Stomach (tissue), 9 donors: ENCODE data around the gene SPOCD1. TPM values are rescaled to one million over a fixed set of nuclear protein-coding genes. Genes with fewer than 3 reads are reported as not detected.
A peak's percentile ranks its signal among the peaks of the same experiment; 100 is the strongest.

Experiments
- DNase-seq, 2 donors: peaks; one replicate each; pipeline versions ENCODE4 v3.0.0 to v3.0.0-alpha.2; 2013 to 2019
- H3K27ac ChIP-seq, 5 donors: fragments of 200-600 bp in 4 of 5; sonication (generic) in 4 of 5; one replicate each; pipeline ENCODE4 v1.5.1; 2013 to 2019; ENCODE audit warnings: mild to moderate bottlenecking in 1 of 5, moderate library complexity in 1 of 5
- H3K27me3 ChIP-seq, 3 donors: fragments of 200-600 bp; sonication (generic); one replicate each; pipeline ENCODE4 v1.5.1; 2017 to 2019; ENCODE audit warnings: mixed run types in 1 of 3
- H3K36me3 ChIP-seq, 4 donors: fragments of 200-600 bp; sonication (generic); 1 replicate in 3 of 4; 2 replicates in 1 of 4; pipeline ENCODE4 v1.5.1; 2016 to 2019
- H3K4me1 ChIP-seq, 4 donors: fragments of 200-600 bp; sonication (generic); one replicate each; pipeline ENCODE4 v1.5.1; 2016 to 2019
- H3K4me3 ChIP-seq, 4 donors: fragments of 200-600 bp; sonication (generic) in 3 of 4; one replicate each; pipeline ENCODE4 v1.5.1; 2016 to 2019; ENCODE audit warnings: mild to moderate bottlenecking in 1 of 4
- H3K9me3 ChIP-seq, 4 donors: fragments of 200-600 bp; sonication (generic); one replicate each; pipeline ENCODE4 v1.5.1; 2016 to 2019
- EP300 ChIP-seq: sonication (generic); formaldehyde crosslinking; IDR thresholded peaks from one replicate; pipeline ENCODE4 v1.6.1; 2017; ENCODE audit warnings: antibody characterized with exemption
- POLR2A ChIP-seq, 4 donors: fragments of 450-650 bp; IDR thresholded peaks; one replicate each; pipeline ENCODE4 v1.6.1; 2016; ENCODE audit warnings: antibody characterized with exemption in 4 of 4, control low read depth in 2 of 4, mild to moderate bottlenecking in 1 of 4, moderate library complexity in 1 of 4
- POLR2AphosphoS5 ChIP-seq, 3 donors: sonication (generic); formaldehyde crosslinking; IDR thresholded peaks; one replicate each; pipeline ENCODE4 v1.6.1; 2016; ENCODE audit warnings: antibody characterized with exemption in 3 of 3
- WGBS, 5 donors: extraction: QIAGEN DNeasy Blood & Tissue Kit in 3 of 5; methylation state at CpG; one replicate each; pipeline versions ENCODE4 v1.1.5 to v1.1.7; 2013 to 2018; 5-methylcytosine and 5-hydroxymethylcytosine counted together
- intact Hi-C: fragments of 100-400 bp; cut with DNase I; formaldehyde crosslinking; loops from one replicate; pipeline ENCODE4 v1.15.1; 2023; ENCODE audit warnings: low total_unique reads
- polyA plus RNA-seq, 3 donors: library from polyadenylated mRNA; stranded (reverse); fragments of 200-250 nt; gene quantifications; one replicate each; pipeline ENCODE4 v1.2.3, GENCODE V29; 2013
- total RNA-seq, 5 donors: library from RNA; depleted of rRNA; stranded (reverse); fragments of >200 nt; gene quantifications; one replicate each; pipeline versions ENCODE4 v1.1.0 to v1.2.3, GENCODE V29; 2014 to 2016
- TF ChIP-seq, protein P1 (sequence below), 7 experiments: fragments of 450-650 bp in 4 of 7; fragments of 200-600 bp in 3 of 7; sonication (generic) in 3 of 7; IDR thresholded peaks; one replicate each; pipeline ENCODE4 v1.5.1; 2016 to 2019; ENCODE audit warnings: antibody characterized with exemption in 7 of 7, control low read depth in 2 of 7, mild to moderate bottlenecking in 1 of 7
- donor health status: healthy with polysubstance abuse.
- donor health status: Bipolar disorder and iron deficiency.
- donor health status: healthy.

The SPOCD1 gene
- total and polyA plus RNA-seq, 8 donors = 0.55 to 11.1 (median 4.5) TPM; not detected in 1

GRCh38 chr1:31796707-31797106 lies 19.1 kb downstream of the SPOCD1 start:
- TF ChIP-seq, protein P1, sequence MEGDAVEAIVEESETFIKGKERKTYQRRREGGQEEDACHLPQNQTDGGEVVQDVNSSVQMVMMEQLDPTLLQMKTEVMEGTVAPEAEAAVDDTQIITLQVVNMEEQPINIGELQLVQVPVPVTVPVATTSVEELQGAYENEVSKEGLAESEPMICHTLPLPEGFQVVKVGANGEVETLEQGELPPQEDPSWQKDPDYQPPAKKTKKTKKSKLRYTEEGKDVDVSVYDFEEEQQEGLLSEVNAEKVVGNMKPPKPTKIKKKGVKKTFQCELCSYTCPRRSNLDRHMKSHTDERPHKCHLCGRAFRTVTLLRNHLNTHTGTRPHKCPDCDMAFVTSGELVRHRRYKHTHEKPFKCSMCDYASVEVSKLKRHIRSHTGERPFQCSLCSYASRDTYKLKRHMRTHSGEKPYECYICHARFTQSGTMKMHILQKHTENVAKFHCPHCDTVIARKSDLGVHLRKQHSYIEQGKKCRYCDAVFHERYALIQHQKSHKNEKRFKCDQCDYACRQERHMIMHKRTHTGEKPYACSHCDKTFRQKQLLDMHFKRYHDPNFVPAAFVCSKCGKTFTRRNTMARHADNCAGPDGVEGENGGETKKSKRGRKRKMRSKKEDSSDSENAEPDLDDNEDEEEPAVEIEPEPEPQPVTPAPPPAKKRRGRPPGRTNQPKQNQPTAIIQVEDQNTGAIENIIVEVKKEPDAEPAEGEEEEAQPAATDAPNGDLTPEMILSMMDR (IDR thresholded peaks at IDR 0.05) = no peak
- TF ChIP-seq POLR2AphosphoS5 (IDR thresholded peaks at IDR 0.05) = no peak
- peaks cover 0 to 20% (median 0%) of the 10 kb centered on the region in 3 donors for H3K27me3 ChIP-seq
- H3K4me1 ChIP-seq = no peaks in the 10 kb centered on the region
- no peak for DNase-seq
- intact Hi-C loops = no loop called here
- 87 to 93% (median 91%) methylated on average over 7 of the region's 7 CpGs for WGBS, 5 donors
- H3K4me3 ChIP-seq = peak overlapping the region in 1 of 4 donors; percentile 3
- no peaks in the 10 kb centered on the region for H3K36me3 ChIP-seq
- no peak overlapping the region for H3K27ac ChIP-seq
- H3K9me3 ChIP-seq = no peaks in the 10 kb centered on the region

DNA sequence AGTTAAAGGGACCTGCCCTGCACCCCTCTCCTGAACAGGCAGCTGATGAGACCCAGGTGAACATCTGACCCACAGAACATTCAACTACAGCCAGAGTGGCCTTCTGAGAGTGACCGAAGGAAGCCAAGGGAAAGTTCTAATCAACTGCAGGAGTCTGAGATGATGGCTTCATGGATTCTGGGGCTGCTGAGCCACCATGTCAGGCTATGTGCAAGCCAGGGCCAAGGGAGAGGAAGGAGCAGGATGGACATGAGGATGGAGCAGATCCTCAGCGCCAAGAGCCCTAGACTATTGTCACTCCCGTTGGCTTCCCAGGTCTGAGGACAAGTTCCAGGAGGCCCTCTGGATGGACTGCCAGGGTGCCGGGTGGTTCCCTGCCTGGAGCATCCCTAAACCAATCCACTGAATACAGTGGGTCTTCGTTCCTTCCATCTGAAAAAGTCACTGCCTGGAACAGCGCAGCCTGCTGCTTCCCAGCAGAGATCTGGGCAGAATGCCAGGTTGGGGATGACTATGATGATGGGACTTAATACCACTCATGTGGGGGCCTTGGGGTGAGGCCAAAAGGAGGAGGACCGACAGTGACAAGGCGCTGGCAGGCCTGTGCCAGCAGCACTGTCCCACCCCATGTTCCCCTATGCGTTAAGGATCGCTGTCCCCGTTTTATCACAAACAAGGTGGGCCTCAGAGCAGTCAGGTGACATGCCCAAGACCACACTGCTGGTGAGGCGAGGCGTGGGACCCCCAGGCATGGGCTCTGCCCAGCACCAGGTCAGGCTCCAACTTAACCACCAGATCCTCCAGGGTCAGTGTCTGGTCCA lies 19.8 kb downstream of the SPOCD1 start:
- H3K9me3 ChIP-seq = no peaks in the 10 kb centered on the region
- 73 to 84% (median 80%) methylated on average over 12 to 13 of the region's 13 CpGs for WGBS, 5 donors
- H3K27ac ChIP-seq = no peak overlapping the region
- DNase-seq = peak; percentile 27 to 55
- TF ChIP-seq POLR2A (IDR thresholded peaks at IDR 0.05) (no peak), POLR2AphosphoS5 (IDR thresholded peaks at IDR 0.05) (no peak), EP300 (no peak)
- TF ChIP-seq, protein P1 (IDR thresholded peaks at IDR 0.05) = no peak
- H3K27me3 ChIP-seq = peaks cover 0 to 20% (median 0%) of the 10 kb centered on the region in 3 donors
- intact Hi-C loops = no loop called here
- H3K4me1 ChIP-seq = no peaks in the 10 kb centered on the region
- H3K4me3 ChIP-seq = no peak overlapping the region
- no peaks in the 10 kb centered on the region for H3K36me3 ChIP-seq

DNA sequence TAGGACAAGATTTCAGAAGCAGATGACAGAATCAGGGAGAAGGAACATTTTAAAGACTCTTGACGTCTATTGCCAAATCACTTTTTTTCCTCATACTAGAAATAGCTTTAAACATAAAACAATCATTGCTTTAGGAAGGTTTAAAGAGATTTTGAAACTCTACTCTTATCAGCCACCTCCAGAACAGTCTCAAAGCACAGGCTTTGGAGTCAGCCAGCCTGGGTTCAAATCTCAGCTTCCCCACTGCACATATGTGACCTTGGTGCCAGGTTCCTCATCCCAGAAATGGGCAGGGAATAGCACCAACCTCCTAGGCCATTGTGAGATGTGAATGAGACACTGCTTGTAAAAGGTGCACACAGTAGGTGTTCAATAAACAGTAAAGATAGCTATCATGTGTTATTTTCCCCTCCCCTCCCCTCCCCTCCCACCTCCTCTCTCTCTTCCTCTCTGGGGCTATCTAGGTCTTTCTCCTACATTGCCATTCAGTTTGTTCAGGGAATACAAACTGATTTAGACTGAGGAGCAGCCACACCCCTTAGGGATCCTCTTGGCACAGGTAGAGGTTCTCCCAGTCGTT lies 20.6 kb downstream of the SPOCD1 start:
- DNase-seq = no peak
- Histone ChIP-seq H3K27ac (no peak overlapping the region), H3K27me3 (peaks cover 0 to 20% (median 0%) of the 10 kb centered on the region in 3 donors), H3K4me1 (no peaks in the 10 kb centered on the region), H3K4me3 (no peak overlapping the region), H3K36me3 (no peaks in the 10 kb centered on the region), H3K9me3 (no peaks in the 10 kb centered on the region)
- WGBS, 5 donors = 56 to 70% (median 61%) methylated on average over 2 of the region's 2 CpGs
- TF ChIP-seq EP300 (no peak), POLR2A (IDR thresholded peaks at IDR 0.05) (no peak), POLR2AphosphoS5 (IDR thresholded peaks at IDR 0.05) (no peak)
- TF ChIP-seq, protein P1 (IDR thresholded peaks at IDR 0.05) = no peak
- intact Hi-C loops = no loop called here

GRCh38 chr1:31793586-31794285 lies 22.1 kb downstream of the SPOCD1 start:
- intact Hi-C loops = loop anchor here (5.0 kb wide), 1 partner anchor 126 kb away; no protein-coding TSS in a partner anchor
- DNase-seq = peak in 1 of 2 donors; percentile 16

More at GRCh38 chr1:31793586-31794285, 22.1 kb downstream of the SPOCD1 start:
- peaks cover 0 to 20% (median 0%) of the 10 kb centered on the region in 3 donors for H3K27me3 ChIP-seq
- TF ChIP-seq POLR2A (IDR thresholded peaks at IDR 0.05) = no peak
- TF ChIP-seq EP300 = no peak
- TF ChIP-seq POLR2AphosphoS5 (IDR thresholded peaks at IDR 0.05) = no peak
- TF ChIP-seq, protein P1 (IDR thresholded peaks at IDR 0.05) = no peak
- peaks cover 3 to 9% (median 6%) of the 10 kb centered on the region in 4 donors for H3K4me1 ChIP-seq
- H3K27ac ChIP-seq = no peak overlapping the region
- no peaks in the 10 kb centered on the region for H3K9me3 ChIP-seq
- no peaks in the 10 kb centered on the region for H3K36me3 ChIP-seq
- H3K4me3 ChIP-seq = no peak overlapping the region
- WGBS, 5 donors = 81 to 88% (median 85%) methylated on average over 12 to 13 of the region's 13 CpGs
